ENCODE measurements around the gene CPN2.

The CPN2 gene

GRCh38 chr3:194351080-194351672 lies at the start of gene CPN2:
CPN2 (minus strand) TSS chr3:194351328; CDS start chr3:194342702, 8,626 bp downstream.
- no peak for DNase-seq (ENCODE audit: low spot score)

GRCh38 chr3:194399874-194400411 lies 48.8 kb upstream of the CPN2 start:
- no peak for DNase-seq (ENCODE audit: low spot score)

GRCh38 chr3:194399166-194399565 lies 48.0 kb upstream of the CPN2 start, which contains the start of gene GP5:
GP5 (minus strand) TSS chr3:194399266; CDS start chr3:194398282, 984 bp downstream.
- DNase-seq (ENCODE audit: low spot score): no peak

- DNase-seq (ENCODE audit: low spot score): no peak
Observed at GRCh38 chr3:194397757-194398312, 46.7 kb upstream of the CPN2 start.

GRCh38 chr3:194396859-194397756 lies 46.0 kb upstream of the CPN2 start:
- no peak for DNase-seq (ENCODE audit: low spot score)

- DNase-seq (ENCODE audit: low spot score): no peak
Observed at GRCh38 chr3:194396539-194396858, 45.4 kb upstream of the CPN2 start.

- no peak for DNase-seq (ENCODE audit: low spot score)
Observed at GRCh38 chr3:194395778-194396538, 44.8 kb upstream of the CPN2 start.

GRCh38 chr3:194395212-194395611 lies 44.1 kb upstream of the CPN2 start:
- no peak for DNase-seq (ENCODE audit: low spot score)

GRCh38 chr3:194392576-194392975 lies 41.4 kb upstream of the CPN2 start:
- DNase-seq (ENCODE audit: low spot score): no peak

GRCh38 chr3:194390835-194391234 lies 39.7 kb upstream of the CPN2 start:
- no peak for DNase-seq (ENCODE audit: low spot score)

GRCh38 chr3:194389269-194389668 lies 38.1 kb upstream of the CPN2 start:
- no peak for DNase-seq (ENCODE audit: low spot score)

GRCh38 chr3:194387926-194388418 lies 36.8 kb upstream of the CPN2 start:
- DNase-seq (ENCODE audit: low spot score): no peak

- DNase-seq (ENCODE audit: low spot score): no peak
Observed at GRCh38 chr3:194387276-194387675, 36.1 kb upstream of the CPN2 start.

- DNase-seq (ENCODE audit: low spot score): no peak
Observed at GRCh38 chr3:194386648-194387047, 35.5 kb upstream of the CPN2 start.

GRCh38 chr3:194386066-194386465 lies 34.9 kb upstream of the CPN2 start:
- DNase-seq (ENCODE audit: low spot score): no peak

- DNase-seq (ENCODE audit: low spot score): no peak
Observed at GRCh38 chr3:194384569-194385001, 33.5 kb upstream of the CPN2 start.

GRCh38 chr3:194384156-194384555 lies 33.0 kb upstream of the CPN2 start:
- DNase-seq (ENCODE audit: low spot score): no peak

- no peak for DNase-seq (ENCODE audit: low spot score)
Observed at GRCh38 chr3:194383276-194383940, 32.3 kb upstream of the CPN2 start.

GRCh38 chr3:194382892-194383223 lies 31.7 kb upstream of the CPN2 start:
- no peak for DNase-seq (ENCODE audit: low spot score)

- DNase-seq (ENCODE audit: low spot score): no peak
Observed at GRCh38 chr3:194382196-194382891, 31.2 kb upstream of the CPN2 start.

- DNase-seq (ENCODE audit: low spot score): no peak
Observed at GRCh38 chr3:194381460-194381875, 30.3 kb upstream of the CPN2 start.
